HG02938 (cell line): ENCODE results near the gene GDF3.
"Not testable (repeated sequence)": the region's sequence is repeated elsewhere in the genome, so short reads cannot be mapped to it uniquely, and the experiment has no call there.

ENCODE experiments used
- ATAC-seq: cut with Tn5 transposase; IDR thresholded peaks from one replicate; pipeline ENCODE4 v1.9.1; 2021; ENCODE audit warnings: mild to moderate bottlenecking, moderate library complexity; ENCODE audit not compliant: unreplicated experiment

GDF3 gene

DNA sequence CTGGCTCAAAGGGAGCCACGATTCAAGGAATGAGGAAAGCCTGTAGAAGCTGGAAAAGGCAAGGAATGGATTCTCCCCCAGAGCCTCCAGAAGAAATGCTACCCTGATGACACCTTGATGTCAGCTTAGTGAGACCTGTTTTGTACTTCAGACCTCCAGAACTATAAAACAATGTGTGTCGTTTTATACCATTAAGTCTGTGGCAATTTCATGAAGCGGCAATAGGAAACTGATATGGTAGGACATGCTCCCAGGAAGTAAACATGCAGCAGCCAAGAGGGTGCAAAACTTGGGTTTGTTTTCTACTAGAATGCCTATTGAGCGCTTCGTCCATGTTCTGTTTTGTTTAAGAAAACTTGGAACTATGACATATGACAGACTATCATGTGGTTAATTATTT is 27.4 kb downstream of the GDF3 start:
- no peak for ATAC-seq

- ATAC-seq = no peak
Observed at GRCh38 chr12:7667125-7667524, 28.4 kb downstream of the GDF3 start.

GRCh38 chr12:7666595-7666994 is 29.0 kb downstream of the GDF3 start:
- ATAC-seq = no peak

GRCh38 chr12:7661741-7662140 is 33.8 kb downstream of the GDF3 start:
- ATAC-seq = no peak

DNA sequence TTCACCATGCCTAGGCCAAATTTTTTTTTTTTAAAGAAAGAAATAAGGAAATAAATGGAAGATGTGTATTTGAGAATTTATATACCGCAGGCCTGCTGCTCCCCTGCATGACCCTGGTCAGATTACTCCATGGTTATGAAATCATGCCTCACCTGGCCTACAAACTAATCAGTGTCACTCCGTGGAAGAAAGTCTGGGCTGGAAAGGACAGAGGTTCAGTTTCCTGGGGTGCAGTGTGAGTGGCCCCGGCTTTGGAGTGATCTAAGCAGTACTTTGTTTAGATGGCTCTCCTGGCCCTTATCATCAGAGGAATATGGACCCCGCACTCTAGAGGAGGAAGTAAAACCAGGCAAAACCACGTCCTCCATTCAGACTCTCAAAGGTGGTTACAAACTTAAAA is 39.5 kb downstream of the GDF3 start:
- no peak for ATAC-seq

DNA sequence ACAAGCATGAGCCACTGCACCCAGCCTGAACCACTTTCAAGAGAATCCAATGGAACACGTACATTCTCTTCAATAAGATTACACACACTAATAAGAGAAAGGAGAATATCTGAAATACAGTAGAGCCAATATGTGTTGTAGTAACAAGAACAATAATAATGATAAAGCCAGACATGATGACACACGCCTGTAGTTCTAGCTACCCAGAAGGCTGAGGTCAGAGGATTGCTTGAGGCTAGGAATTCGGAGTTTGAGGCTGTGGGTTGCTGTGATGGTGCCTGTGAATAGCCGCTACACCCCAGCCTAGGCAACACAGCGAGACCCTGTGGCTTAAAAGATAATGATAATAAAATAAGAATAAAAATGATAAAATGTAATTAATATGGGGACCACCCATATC is 45.5 kb downstream of the GDF3 start:
- ATAC-seq = no peak

DNA sequence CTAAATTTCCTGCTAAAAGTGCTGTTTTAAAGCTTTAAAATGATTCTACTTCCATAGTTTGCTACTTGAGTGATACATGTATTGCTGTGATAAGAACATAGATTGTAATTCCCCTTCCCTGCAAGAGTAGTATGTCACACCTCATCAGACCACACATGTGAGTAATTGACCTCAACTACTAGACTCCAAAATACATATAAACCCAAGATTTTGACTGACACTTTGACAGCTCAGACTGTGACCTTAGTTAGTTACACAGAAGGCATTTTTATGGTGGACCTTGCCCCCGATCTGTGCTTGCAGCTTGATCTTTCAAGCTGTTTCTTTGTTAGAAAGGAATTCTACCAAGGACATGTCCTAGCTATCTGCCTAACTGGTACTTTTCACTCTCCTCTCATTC is 48.5 kb downstream of the GDF3 start:
- ATAC-seq = no peak

GRCh38 chr12:7646178-7646475 is 49.4 kb downstream of the GDF3 start:
- ATAC-seq = no peak

GRCh38 chr12:7645395-7646177 is 50.0 kb downstream of the GDF3 start:
- ATAC-seq = no peak

- ATAC-seq = no peak
Observed at GRCh38 chr12:7642876-7643309, 52.7 kb downstream of the GDF3 start.

DNA sequence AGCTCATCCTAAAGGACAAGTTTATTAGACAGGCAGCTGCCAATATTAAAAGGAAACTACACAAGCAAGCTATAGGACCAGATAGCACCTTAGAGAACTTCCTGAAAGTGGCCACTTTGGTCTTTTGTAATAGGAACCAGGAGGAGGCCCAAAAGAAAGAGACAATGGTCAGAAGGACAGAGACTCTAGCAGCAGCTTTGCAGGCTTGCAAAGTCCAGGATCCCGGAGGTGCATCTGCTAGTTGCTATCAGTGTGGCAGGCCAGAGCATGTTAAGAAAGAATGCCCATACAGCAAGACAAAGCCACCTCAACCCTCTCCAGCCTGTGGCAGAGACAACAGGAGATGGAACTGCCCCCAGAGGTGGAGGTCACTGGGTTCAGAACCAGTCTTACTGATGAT is 53.3 kb downstream of the GDF3 start:
- ATAC-seq = no peak

DNA sequence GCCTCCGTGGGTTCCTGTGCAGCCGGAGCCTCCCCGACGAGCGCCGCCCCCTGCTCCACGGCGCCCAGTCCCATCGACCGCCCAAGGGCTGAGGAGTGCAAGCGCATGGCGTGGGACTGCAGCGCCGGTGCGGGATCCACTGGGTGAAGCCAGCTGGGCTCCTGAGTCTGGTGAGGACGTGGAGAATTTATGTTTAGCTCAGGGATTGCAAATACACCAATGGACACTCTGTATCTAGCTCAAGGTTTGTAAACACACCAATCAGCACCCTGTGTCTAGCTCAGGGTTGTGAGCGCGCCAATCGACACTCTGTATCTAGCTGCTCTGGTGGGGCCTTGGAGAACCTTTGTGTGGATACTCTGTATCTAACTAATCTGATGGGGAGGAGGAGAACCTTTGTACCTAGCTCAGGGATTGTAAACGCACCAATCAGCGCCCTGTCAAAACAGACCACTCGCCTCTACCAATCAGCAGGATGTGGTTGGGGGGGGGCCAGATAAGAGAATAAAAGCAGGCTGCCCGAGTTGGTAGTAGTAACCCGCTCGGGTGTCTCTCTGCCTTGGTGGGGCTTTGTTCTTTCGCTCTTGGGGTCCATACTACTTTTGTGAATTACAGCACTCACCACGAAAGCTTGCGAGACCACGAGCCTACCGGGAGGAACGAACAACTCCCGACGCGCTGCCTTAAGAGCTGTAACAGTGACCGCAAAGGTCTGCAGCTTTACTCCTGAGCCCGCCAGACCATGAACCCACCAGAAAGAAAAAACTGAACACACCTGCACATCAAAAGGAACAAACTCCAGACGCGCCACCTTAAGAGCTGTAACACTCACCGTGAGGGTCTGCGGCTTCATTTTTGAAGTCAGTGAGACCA is 55.2 kb downstream of the GDF3 start:
- not testable (repeated sequence) for ATAC-seq
